Measurements from ENCODE around the gene EBI3.
A peak's percentile ranks its signal among the peaks of the same experiment; 100 is the strongest.

The EBI3 gene

GRCh38 chr19:4224470-4224869 lies 4.9 kb upstream of the EBI3 start:
- TF ChIP-seq CTCF (IDR thresholded peaks at IDR 0.05), result no peak

GRCh38 chr19:4225885-4226284 lies 3.4 kb upstream of the EBI3 start:
- TF ChIP-seq CTCF (IDR thresholded peaks at IDR 0.05), result no peak

GRCh38 chr19:4227771-4228170 lies 1.6 kb upstream of the EBI3 start:
- no peak for TF ChIP-seq CTCF (IDR thresholded peaks at IDR 0.05)

GRCh38 chr19:4228765-4229178 lies 551 bp upstream of the EBI3 start:
- no peak for TF ChIP-seq CTCF (IDR thresholded peaks at IDR 0.05)

- no peak for TF ChIP-seq CTCF (IDR thresholded peaks at IDR 0.05)
Observed at GRCh38 chr19:4232614-4233281, 3.4 kb downstream of the EBI3 start.

GRCh38 chr19:4233282-4233853 lies 4.0 kb downstream of the EBI3 start:
- TF ChIP-seq CTCF (IDR thresholded peaks at IDR 0.05), result peak; percentile 64

GRCh38 chr19:4234142-4234861 lies 5.0 kb downstream of the EBI3 start:
- no peak for TF ChIP-seq CTCF (IDR thresholded peaks at IDR 0.05)
